Germinal center (tissue), 1 donor: ENCODE results near the gene KRT222.

Experiments
- DNase-seq: peaks from one replicate; pipeline ENCODE4 v3.0.0; 2012; ENCODE audit warnings: mixed read lengths, low spot score

KRT222 gene

DNA sequence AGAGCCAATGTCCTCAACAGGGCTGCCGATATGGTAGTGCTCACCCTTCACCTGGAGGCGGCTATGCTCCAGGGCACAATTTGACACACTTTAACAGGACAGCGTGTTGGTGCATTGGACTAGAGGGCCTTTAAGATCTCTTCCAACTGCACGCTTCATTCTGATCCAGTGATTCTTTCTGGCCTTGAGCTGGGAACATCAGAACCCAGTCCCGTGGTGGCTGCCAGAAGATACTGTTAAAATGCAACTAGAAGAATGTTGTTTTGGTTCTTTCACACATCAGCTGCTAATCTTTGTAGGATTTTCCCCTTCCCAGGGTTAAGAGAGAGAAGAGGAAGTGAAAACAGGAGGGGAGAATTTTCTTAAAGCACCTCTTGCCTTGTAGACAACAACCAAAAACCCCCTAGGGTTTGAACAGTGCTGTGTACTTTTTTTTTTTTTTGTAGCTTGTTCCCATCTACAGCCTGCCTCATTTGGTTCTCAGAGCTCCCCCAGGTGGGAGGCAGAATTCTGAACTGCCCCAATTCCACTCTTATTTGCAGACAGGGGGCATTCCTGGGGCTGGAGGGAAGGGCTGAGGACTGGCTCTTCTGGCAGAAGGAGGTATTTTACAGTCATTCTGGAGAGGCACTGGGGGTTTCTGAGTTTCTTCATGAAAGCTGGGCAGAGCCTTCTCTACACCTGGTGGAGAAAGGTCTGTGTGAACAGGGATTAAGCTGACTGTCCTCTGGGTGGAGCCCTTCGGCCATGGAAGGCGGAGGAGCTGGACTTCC, 49.7 kb downstream of the KRT222 start:
- DNase-seq = peak; percentile 76

DNA sequence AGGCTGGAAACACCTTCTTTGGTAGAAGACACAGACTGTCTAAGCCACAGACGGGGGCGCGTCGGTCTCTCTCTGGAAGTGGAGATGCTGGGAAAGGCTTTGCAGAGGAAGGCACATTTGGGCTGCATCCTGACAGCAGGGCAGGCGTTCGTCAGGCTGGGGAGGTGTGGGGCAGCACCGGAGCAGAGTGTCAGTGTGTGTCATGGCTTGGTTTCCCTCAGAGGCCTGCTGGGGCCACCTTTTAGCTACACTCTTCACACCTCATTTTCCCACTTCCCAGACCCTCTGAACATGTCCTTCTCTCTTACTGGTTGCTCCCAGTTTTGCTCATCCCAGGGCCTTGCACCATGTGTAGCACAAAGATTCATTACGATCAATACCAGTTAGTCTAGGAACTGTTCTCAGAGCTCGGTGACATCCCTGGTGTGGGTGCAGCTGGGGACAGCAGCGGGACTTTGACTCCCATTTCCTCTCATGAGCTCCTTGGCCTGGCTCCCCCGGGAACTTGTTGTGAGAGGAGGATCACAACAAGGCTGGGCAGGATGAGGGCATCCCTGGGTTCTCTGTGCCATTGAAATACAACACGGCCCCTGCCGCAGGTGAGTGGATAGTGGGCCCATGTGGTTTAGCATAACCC, 50.4 kb downstream of the KRT222 start:
- DNase-seq = no peak

DNA sequence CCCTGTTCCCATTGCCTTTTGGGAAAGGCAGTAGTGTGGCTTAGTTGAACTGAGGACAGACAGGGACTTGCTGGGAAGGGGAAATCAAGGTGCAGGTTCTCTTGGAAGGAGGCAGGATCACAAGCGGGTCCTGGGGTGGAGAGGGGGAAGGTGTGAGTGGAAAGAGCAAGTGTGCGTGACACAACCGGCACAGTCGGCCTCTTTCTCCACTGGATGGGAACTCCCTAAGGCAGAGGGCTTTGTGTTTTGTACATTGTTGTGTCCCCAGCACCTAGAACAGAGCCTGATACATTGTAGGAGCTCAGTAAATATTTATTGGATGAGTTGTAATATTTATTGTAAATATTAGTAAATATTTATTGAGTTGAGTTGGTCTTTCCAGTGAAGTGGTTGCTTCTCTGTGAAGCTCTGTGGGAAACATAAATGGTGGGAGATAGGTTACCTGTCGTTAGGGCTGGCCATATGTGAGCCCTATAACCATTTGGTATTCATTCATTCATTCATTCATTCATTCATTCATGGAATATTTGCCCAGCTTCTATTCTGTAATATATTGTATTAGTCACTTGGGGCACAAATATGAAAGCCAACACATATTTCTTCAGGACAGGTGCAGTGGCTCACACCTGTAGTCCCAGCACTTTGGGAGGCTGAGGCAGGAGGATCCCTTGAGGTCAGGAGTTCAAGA, 51.4 kb downstream of the KRT222 start:
- no peak for DNase-seq

DNA sequence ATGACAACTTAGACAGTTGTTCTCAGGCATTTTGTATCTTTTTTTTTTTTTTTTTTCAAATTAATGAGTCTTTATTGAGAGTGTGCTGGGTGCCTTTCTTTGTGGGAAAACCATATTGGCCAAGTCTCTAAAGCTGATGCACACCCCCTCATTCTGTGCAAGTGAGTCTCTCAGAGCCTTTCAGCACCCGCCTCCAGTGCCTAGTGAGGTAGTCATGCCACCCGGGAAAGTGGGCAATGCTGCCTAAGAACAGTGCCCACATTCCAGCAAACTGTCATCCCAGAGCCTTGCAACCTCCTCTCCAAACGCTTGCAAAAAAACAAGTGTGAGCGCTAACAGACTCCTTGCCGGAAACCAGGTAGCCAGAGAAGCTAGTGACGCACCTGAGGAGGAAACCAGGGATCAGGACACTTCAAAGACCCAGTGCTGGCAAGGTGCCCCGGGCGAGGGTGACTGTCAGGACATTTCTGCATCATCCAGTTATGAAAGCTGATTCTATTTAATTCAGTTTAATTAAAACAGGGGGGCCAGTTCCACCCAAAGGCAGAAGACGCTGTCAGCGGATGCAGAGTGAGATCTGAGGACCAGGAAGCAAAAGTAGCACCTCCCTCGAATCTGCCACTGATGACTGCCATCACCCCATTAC, 52.3 kb downstream of the KRT222 start:
- no peak for DNase-seq

DNA sequence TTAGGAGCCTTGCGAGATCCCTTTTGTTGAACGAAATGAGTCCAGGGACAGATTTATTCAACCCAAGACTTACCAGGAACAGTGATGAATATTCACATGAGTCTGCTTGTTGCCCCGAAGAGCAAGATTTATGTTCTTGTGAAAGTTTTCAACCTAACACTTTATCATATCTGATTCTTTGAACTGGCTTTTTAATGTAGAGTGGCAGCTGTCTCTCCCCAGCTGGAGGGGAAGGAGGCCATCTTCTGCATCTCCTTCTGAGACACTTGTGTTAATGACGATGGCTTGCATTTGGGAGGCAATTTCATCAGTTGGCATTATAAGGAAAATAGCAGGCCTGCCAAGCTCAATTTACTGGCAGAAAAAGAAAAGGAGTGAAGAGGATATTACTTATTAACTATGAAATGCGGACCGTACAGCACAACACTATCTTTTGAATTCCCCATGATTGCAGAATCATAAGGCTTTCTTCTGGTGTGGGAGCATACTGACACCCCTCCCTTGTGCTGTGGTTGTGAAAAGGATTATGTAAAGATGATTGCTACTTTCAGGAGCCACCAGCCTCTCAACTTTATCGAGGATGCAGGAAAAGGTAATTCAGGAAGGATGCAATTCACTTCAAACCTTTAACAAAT, 53.0 kb downstream of the KRT222 start:
- no peak for DNase-seq

DNA sequence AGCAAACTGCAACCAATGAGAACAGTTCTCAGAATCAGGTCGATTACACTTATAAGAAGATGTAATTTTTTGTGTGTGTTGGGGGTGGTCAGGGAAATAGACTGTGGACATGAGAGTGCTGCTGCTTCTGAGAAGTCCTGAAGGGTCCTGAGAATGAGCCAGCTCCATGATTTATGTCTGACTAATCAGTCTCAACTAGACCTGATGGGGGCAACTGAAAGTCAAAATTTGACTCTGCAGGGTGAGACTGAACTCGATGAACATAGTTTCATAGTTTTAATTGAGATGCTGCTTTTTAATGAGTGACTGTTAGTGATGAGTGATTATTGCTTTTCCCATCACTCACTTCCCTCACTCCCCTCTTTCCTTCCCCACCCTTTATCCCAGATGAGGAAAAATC, 54.6 kb downstream of the KRT222 start:
- DNase-seq = no peak

DNA sequence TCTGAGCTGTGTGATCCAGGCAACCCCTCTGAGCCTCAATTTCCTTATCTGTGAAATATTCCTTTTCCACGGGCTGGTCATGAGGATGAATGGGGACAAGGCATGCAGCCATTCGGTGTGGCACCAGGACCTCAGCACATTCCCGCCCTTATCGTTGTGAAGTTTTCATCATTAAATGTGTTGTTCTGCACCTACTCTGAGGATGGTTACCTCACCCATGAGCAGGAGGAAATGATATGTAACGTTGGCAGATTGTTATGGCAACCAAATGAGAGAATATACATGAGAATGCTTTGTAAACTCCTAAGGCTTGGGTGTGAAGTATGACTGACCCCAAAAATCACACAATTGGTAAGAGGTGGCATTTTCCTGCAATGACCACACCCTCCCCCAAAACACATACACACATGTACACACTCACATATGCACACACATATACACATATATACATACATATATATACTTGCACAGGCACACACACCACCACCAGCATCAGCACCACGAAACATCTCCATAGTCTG, 56.9 kb downstream of the KRT222 start:
- no peak for DNase-seq

DNA sequence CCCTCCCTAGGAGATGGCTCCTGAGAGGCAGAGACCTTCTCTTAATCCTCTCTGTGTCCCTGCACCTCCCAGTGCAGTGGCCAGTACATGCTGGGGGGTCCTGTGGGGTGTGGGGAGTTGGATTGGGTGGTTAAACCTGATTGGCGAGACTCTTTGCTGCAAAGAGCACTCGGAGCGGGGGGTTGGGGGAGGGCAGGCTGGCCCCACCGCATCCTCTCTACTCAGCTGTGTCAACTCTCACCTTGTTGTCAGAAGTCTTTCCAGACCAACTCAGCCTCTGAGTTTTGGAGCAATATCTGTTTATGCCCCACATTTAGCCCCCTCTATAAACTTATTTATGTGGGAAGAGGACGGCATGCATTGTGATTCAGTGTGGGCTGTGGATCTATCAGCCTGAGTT, 57.3 kb downstream of the KRT222 start:
- DNase-seq = no peak

DNA sequence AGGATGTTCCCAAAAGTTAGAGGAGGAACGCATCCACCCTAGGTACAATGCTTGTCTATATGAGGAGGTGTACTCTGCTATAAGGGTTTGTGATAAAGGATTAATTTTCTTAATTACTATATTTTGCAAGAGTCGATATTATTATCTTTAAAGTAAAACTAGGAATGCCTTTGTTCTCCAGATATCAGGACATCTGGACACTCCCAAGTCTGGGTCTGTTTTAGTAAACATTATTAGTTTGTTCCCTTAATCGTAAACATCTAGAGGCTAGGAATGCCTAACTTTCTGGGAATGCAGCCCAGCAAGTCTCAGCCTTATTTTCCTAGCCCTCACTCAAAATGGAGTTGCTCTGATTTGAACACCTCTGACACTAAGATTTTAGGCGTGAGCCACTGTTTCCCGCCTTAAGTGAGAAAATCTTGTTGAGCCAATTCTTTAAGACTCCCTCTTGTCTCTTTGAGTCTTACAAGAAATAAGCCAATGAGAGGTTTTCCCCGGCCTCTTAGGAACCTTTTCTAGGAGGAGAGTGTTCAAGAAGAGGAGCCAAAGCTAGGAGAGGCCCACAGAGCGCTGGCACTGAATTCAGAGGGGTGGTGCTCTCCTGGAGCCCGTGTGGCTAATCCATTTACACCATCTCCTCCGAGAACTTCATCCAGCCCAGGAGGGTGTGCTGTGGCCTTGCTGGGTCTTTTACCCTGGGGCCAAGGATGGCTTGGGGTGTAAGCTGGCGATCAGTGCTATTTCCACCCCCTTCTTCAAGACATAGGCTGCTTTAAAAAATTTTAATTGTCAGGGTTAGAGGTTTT, 58.2 kb downstream of the KRT222 start:
- no peak for DNase-seq

DNA sequence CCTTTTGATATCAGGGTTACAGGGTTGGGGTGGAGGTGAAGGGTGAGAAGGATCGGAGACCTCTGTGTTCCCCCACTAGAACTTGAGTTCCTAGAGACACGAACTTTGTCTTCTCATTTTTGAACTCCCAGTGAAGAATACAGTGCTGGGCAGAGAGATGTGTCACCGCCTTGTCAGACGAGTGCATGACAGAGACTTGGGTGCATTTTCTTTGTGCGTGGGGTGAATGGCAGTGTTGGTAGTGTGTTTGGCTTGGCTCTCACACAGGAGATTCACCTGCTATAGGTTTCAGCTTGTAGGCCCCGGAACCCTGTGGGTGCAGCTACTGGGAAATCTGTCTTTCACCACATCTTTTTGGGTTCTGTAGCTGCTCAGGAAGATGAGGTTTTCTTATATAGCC, 59.7 kb downstream of the KRT222 start:
- no peak for DNase-seq
